NCI-H69 (cell line): Measurements from ENCODE around the gene STXBP1.
"Not testable (repeated sequence)": the region's sequence is repeated elsewhere in the genome, so short reads cannot be mapped to it uniquely, and the experiment has no call there.

Experiments
- DNase-seq: peaks from one replicate; lab custom pipeline; 2025; lab: John Stamatoyannopoulos, UW

The STXBP1 gene

GRCh38 chr9:127621339-127621970 lies 9.4 kb downstream of the STXBP1 start:
- DNase-seq = not testable (repeated sequence)

- DNase-seq = peak; percentile 76
These were observed 14.8 kb downstream of the STXBP1 start for GRCh38 chr9:127626752-127627493.

GRCh38 chr9:127627494-127627855 lies 15.4 kb downstream of the STXBP1 start:
- DNase-seq = no peak

GRCh38 chr9:127628758-127629467 lies 16.8 kb downstream of the STXBP1 start:
- peak; percentile 23 for DNase-seq

- DNase-seq = no peak
These were observed 17.5 kb downstream of the STXBP1 start for GRCh38 chr9:127629468-127630081.

GRCh38 chr9:127633216-127633862 lies 21.3 kb downstream of the STXBP1 start:
- DNase-seq = no peak

GRCh38 chr9:127634021-127634420 lies 21.9 kb downstream of the STXBP1 start:
- DNase-seq = peak; percentile 52

- DNase-seq = peak; percentile 36
These were observed 22.6 kb downstream of the STXBP1 start for GRCh38 chr9:127634698-127635097.

GRCh38 chr9:127635201-127635735 lies 23.2 kb downstream of the STXBP1 start:
- peak; percentile 38 for DNase-seq

- peak; percentile 83 for DNase-seq
These were observed 25.3 kb downstream of the STXBP1 start for GRCh38 chr9:127637322-127637847.

- peak; percentile 29 for DNase-seq
These were observed 28.9 kb downstream of the STXBP1 start for GRCh38 chr9:127640908-127641545.

GRCh38 chr9:127642082-127642740 lies 30.1 kb downstream of the STXBP1 start:
- no peak for DNase-seq

GRCh38 chr9:127644146-127644827 lies 32.2 kb downstream of the STXBP1 start:
- DNase-seq = no peak

GRCh38 chr9:127644943-127645342 lies 32.9 kb downstream of the STXBP1 start:
- no peak for DNase-seq

GRCh38 chr9:127647451-127647850 lies 35.4 kb downstream of the STXBP1 start:
- DNase-seq = no peak

GRCh38 chr9:127650518-127650917 lies 38.4 kb downstream of the STXBP1 start:
- no peak for DNase-seq

GRCh38 chr9:127651697-127652610 lies 39.9 kb downstream of the STXBP1 start:
- DNase-seq = no peak

GRCh38 chr9:127652733-127653132 lies 40.7 kb downstream of the STXBP1 start:
- no peak for DNase-seq

GRCh38 chr9:127654619-127655018 lies 42.5 kb downstream of the STXBP1 start:
- no peak for DNase-seq
